Caco-2 (cell line): ENCODE results near the gene ZFAND6. TPM values are rescaled to one million over a fixed set of nuclear protein-coding genes. Genes with fewer than 3 reads are reported as not detected.

Experiments
- BruUV-seq: library from RNA; stranded (reverse); fragments of 400-500 nt; replicated peaks from 2 replicates; lab custom pipeline; 2021; lab: Mats Ljungman, UMichigan
- CTCF ChIA-PET: fragments of 300-600 bp; sonication (Branson Sonifier 250); formaldehyde crosslinking; loops from one replicate; lab custom pipeline; 2022; ENCODE audit warnings: antibody characterized with exemption; lab: Charles Lee
- POLR2A ChIA-PET: fragments of 300-600 bp; sonication (Branson Sonifier 250); formaldehyde crosslinking; loops from one replicate; lab custom pipeline; 2022; ENCODE audit warnings: antibody characterized with exemption; lab: Charles Lee
- DNase-seq, 2 experiments: peaks; one replicate each; pipeline versions ENCODE4 v3.0.0 to v3.0.0-alpha.2; 2020 to 2022
- H3K27me3 ChIP-seq: replicated peaks from 2 replicates; pipeline ENCODE4 v1.6.0; 2011; ENCODE audit warnings: low read length; ENCODE audit not compliant: control insufficient read depth, insufficient read depth
- H3K36me3 ChIP-seq: 2 replicates; pipeline ENCODE4 v1.5.1; 2011; ENCODE audit warnings: low read length; ENCODE audit not compliant: control insufficient read depth, insufficient read depth
- H3K4me1 ChIP-seq: fragments of 250-450 bp; sonication (Bioruptor Pico); 2 replicates; pipeline ENCODE4 v1.5.1; 2020; ENCODE audit warnings: mild to moderate bottlenecking
- H3K4me3 ChIP-seq: 2 replicates; pipeline ENCODE4 v1.5.1; 2011; ENCODE audit warnings: low read depth, mild to moderate bottlenecking, control low read depth, low read length
- H3K9me3 ChIP-seq: fragments of 250-450 bp; sonication (Bioruptor Pico); 2 replicates; pipeline ENCODE4 v1.5.1; 2020; ENCODE audit warnings: mild to moderate bottlenecking, moderate library complexity
- H3K27ac Mint-ChIP-seq: one replicate; pipeline ENCODE4 v1.8.0; 2022; ENCODE audit warnings: mixed read lengths; ENCODE audit not compliant: unreplicated experiment
- H3K27me3 Mint-ChIP-seq: one replicate; pipeline ENCODE4 v1.8.0; 2022; ENCODE audit warnings: mixed read lengths; ENCODE audit not compliant: insufficient read depth, unreplicated experiment
- H3K36me3 Mint-ChIP-seq: one replicate; pipeline ENCODE4 v1.8.0; 2022; ENCODE audit warnings: mild to moderate bottlenecking, mixed read lengths; ENCODE audit not compliant: insufficient read depth, unreplicated experiment
- H3K4me1 Mint-ChIP-seq: one replicate; pipeline ENCODE4 v1.8.0; 2022; ENCODE audit warnings: low read depth, mixed read lengths; ENCODE audit not compliant: unreplicated experiment
- H3K4me3 Mint-ChIP-seq: one replicate; pipeline ENCODE4 v1.8.0; 2022; ENCODE audit warnings: mild to moderate bottlenecking, moderate library complexity, mixed read lengths; ENCODE audit not compliant: unreplicated experiment
- H3K9me3 Mint-ChIP-seq: one replicate; pipeline ENCODE4 v1.8.0; 2022; ENCODE audit warnings: mixed read lengths; ENCODE audit not compliant: unreplicated experiment
- CTCF ChIP-seq, 2 experiments: fragments of 200-600 bp in 1 of 2; IDR thresholded peaks; 1 replicate in 1 of 2; 2 replicates in 1 of 2; pipeline versions ENCODE4 v1.5.1 to v1.8.0; 2011 to 2022; ENCODE audit warnings: antibody characterized with exemption in 1 of 2, control low read depth in 1 of 2, inconsistent platforms in 1 of 2, low read depth in 1 of 2, low read length in 1 of 2, mild to moderate bottlenecking in 1 of 2, moderate library complexity in 1 of 2; ENCODE audit not compliant: insufficient read depth in 1 of 2, severe bottlenecking in 1 of 2, unreplicated experiment in 1 of 2
- intact Hi-C: fragments of 100-400 bp; cut with micrococcal nuclease; formaldehyde crosslinking; loops from one replicate; pipeline ENCODE4 v1.10.0; 2022; ENCODE audit not compliant: unreplicated experiment
- total RNA-seq: library from RNA; stranded (reverse); gene quantifications from 2 replicates; pipeline ENCODE4 v1.2.3, GENCODE V29; 2022

The ZFAND6 gene
- total RNA-seq, 1 experiment from 2014 or later = 40.5 TPM

GRCh38 chr15:80179935-80180334 lies 120.5 kb downstream of the ZFAND6 start:
- no peak overlapping the region for H3K4me3 Mint-ChIP-seq
- H3K27ac Mint-ChIP-seq = no peak overlapping the region
- Histone ChIP-seq H3K4me1 (no peaks in the 10 kb centered on the region), H3K36me3 (no peaks in the 10 kb centered on the region; the same call in 1 of the 2 replicates), H3K4me3 (no peak overlapping the region), H3K27me3 (no peaks in the 10 kb centered on the region), H3K9me3 (no peaks in the 10 kb centered on the region)
- H3K27me3 Mint-ChIP-seq = no peaks in the 10 kb centered on the region
- BruUV-seq = no TSS peak
- no peak for TF ChIP-seq CTCF (IDR thresholded peaks at IDR 0.05; ENCODE audit: insufficient read depth in 1 of 2, low read depth in 1 of 2, low read length in 1 of 2, severe bottlenecking in 1 of 2, unreplicated experiment in 1 of 2)
- no peak for DNase-seq
- CTCF ChIA-PET = no interaction called here
- H3K9me3 Mint-ChIP-seq = no peaks in the 10 kb centered on the region
- no peaks in the 10 kb centered on the region for H3K36me3 Mint-ChIP-seq
- H3K4me1 Mint-ChIP-seq = no peaks in the 10 kb centered on the region
- intact Hi-C loops = loop anchor here (10.0 kb wide), 1 partner anchor 185 kb away; no protein-coding TSS in a partner anchor
- POLR2A ChIA-PET = no interaction called here

- DNase-seq = no peak
- Histone ChIP-seq H3K4me1 (no peaks in the 10 kb centered on the region), H3K36me3 (no peaks in the 10 kb centered on the region; the same call in 1 of the 2 replicates), H3K9me3 (no peaks in the 10 kb centered on the region), H3K27me3 (no peaks in the 10 kb centered on the region), H3K4me3 (no peak overlapping the region)
- Mint-ChIP-seq H3K27ac (no peak overlapping the region), H3K4me3 (no peak overlapping the region), H3K4me1 (no peaks in the 10 kb centered on the region), H3K36me3 (no peaks in the 10 kb centered on the region), H3K27me3 (no peaks in the 10 kb centered on the region), H3K9me3 (no peaks in the 10 kb centered on the region)
- POLR2A ChIA-PET = no interaction called here
- no TSS peak for BruUV-seq
- intact Hi-C loops = no loop called here
- CTCF ChIA-PET = no interaction called here
- TF ChIP-seq CTCF (IDR thresholded peaks at IDR 0.05; ENCODE audit: insufficient read depth in 1 of 2, low read depth in 1 of 2, low read length in 1 of 2, severe bottlenecking in 1 of 2, unreplicated experiment in 1 of 2) = no peak
Observed at GRCh38 chr15:80180468-80180867, 121.0 kb downstream of the ZFAND6 start.

GRCh38 chr15:80180986-80181385 lies 121.5 kb downstream of the ZFAND6 start:
- Mint-ChIP-seq H3K27ac (no peak overlapping the region), H3K36me3 (no peaks in the 10 kb centered on the region), H3K4me1 (no peaks in the 10 kb centered on the region), H3K27me3 (no peaks in the 10 kb centered on the region), H3K4me3 (no peak overlapping the region), H3K9me3 (no peaks in the 10 kb centered on the region)
- TF ChIP-seq CTCF (IDR thresholded peaks at IDR 0.05; ENCODE audit: insufficient read depth in 1 of 2, low read depth in 1 of 2, low read length in 1 of 2, severe bottlenecking in 1 of 2, unreplicated experiment in 1 of 2) = no peak
- no peak for DNase-seq
- ChIA-PET POLR2A (no interaction called here), CTCF (no interaction called here)
- Histone ChIP-seq H3K9me3 (no peaks in the 10 kb centered on the region), H3K4me3 (no peak overlapping the region), H3K36me3 (no peaks in the 10 kb centered on the region; the same call in 1 of the 2 replicates), H3K4me1 (no peaks in the 10 kb centered on the region), H3K27me3 (no peaks in the 10 kb centered on the region)
- intact Hi-C loops = no loop called here
- no TSS peak for BruUV-seq
